GM19043 (cell line): ENCODE results near the gene RASGRF1.

Experiments
- ATAC-seq: cut with Tn5 transposase; IDR thresholded peaks from one replicate; pipeline ENCODE4 v1.9.1; 2021; ENCODE audit warnings: low read depth; ENCODE audit not compliant: unreplicated experiment

The RASGRF1 gene

DNA sequence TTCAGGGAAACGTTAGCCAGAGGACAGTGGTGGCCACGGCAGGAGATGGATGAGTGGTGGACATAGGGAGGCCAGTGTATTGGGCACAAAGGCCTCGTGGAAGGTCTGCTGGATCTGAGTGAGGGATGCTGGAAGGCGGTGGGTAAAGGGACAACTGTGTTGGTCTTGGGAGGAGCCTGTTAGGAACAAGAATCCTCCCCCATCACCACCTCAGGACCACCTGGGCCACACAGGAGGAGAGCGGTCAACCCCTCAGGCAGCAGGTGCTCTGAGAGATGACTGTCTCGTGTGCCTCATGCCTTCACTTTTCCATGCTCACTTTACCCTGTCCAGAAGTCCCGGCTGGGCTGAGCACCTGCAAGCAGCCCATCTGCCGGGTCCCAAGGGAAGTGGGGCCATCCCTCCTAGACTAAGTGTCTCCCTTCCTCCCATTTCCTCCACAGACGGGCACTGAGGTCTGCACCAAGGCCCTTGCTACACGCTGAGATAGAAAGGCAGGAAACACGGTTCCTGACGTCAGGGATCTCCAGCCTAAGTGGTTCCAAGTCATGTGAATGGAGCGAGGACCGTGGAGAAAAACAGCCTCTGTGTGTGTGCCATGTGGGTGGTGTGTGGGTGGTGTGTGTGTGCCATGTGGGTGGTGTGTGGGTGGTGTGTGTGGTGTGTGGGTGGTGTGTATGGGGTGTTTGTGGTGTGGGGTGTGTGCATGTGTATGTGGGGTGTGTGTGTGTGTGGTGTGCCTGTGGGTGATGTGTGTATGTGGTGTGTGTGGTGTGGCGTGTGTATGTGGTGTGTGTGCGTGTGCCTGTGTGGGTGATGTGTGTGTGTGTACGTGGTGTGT lies 97.9 kb downstream of the RASGRF1 start:
- ATAC-seq = no peak

GRCh38 chr15:78991879-78992278 lies 98.7 kb downstream of the RASGRF1 start:
- ATAC-seq = no peak

DNA sequence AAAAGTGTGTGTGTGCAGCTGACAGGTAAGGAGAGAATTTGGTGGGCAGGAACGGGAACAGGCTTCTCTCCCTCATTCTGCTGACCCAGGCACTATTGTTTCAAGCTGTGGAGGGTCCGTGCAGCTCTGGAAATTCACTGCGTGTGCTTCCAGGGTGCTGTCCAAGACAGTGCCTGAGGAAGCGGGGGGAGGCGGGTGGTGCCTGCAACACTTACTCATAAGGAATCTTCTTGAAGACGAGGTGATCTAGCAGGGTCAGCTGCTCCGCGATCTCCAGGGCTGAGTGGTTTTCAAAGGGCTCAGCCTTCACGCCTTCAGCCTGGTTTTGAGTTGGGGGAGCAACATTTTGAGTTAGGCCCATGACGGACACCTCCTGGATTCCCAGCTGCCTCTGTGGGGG lies 99.1 kb downstream of the RASGRF1 start:
- no peak for ATAC-seq

DNA sequence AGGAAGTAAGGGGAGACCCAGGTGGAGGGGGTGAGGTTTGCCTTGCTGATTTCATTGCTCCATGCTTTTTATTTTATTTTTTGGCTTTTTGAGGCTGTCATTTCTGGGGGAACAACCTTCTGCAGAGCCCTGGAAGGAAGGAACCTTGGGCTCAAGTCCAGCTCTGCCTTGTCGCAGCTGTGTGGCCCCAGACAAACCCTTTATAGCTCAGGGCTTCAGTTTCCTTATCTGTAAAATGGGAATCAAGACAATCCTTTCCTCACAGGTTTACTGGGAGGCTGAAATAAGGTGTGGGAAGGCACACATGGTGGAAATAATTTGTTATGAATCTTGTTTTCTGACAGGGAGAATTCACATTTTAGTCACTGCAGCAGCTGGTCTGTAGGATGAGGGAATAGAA lies 100.3 kb downstream of the RASGRF1 start:
- ATAC-seq = no peak

- ATAC-seq = no peak
Measured at GRCh38 chr15:78989701-78990240, 100.8 kb downstream of the RASGRF1 start.

DNA sequence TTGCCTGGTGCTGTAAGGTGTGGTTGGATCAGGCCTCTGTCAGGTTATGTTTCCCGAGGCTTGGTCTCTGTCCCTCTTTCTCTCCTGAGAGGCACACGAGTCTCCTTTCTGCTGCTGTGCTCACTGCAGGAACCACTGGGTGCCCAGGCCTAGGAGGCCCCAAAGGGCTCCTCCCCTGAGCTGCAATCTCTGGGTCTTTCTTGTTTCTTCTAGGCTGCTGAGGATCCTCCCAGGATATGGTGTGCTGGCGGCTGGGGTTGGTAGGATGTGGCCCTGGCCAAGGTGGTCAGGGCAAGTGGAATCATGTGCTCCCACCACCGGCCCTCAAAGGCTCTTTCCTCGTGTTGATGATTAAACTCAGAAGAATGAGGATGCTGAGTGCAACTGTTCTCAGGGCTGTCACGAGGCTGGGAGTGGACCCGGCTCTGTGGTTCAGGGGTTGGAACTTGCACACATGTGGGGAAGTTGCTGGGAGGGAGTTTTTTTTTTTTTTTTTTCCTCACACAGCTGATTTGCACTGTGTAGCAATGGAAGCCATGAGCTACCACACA lies 102.1 kb downstream of the RASGRF1 start:
- peak; percentile 63 for ATAC-seq

GRCh38 chr15:78987556-78988360 lies 102.8 kb downstream of the RASGRF1 start:
- ATAC-seq = no peak

- ATAC-seq = no peak
Measured at GRCh38 chr15:78985859-78986475, 104.6 kb downstream of the RASGRF1 start.

- ATAC-seq = no peak
Measured at GRCh38 chr15:78984041-78984440, 106.5 kb downstream of the RASGRF1 start.

GRCh38 chr15:78983146-78983918 lies 107.2 kb downstream of the RASGRF1 start:
- no peak for ATAC-seq

DNA sequence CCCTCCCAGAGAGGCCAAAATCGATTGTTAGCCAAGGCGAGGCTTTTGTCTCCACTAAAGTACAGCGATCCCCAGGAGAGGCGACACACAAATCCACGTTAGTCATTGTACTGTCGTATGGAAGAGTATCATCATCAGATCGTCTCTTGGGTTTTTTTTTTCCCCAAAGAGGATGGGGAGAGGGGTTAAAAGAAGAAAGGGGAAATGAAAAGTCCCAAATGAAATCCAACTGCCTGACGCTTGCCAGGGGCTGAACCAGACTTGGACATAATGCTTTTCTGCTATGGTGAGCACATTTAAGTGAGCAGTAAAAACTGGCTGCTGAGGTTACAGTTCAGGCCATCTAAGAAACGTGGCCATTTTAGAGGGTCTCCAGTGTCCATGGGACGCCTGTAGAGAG lies 107.8 kb downstream of the RASGRF1 start:
- ATAC-seq = no peak

DNA sequence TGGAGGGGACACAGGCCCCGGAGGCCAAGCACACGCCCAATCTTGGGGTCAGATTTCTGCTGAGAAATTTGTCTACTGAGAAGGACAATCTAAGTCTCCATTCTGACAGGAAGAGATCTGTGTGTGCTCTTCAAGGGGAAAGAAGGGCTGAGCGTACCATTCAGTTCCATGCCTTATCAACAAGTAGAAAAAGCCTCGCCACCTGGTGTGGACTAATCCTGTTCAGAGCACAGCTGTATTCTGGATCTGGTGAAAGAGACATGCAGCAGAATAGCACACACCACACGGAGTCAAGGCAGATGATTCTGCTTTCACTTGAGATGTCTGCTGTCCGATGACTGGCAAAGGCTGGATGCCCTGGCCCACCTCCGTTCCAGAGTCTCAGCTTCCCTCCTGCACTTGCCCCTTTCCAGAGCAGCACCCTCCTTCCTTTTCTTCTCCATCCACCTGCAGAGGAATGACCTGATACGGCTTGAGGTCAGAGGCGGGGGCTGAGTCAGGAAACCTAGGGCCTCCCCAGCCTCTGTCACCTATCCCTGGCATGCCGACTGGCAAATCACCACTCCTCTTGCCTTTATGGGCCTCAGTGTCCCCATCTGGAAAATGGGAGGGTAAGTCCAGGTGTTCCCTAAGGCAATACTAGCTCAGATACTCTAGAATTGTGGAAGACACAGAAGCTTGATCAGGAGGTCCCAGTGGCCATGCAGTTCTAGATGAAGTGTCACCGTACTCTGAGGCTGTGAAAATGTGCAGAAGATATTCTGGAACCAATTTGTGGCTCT lies 108.9 kb downstream of the RASGRF1 start:
- no peak for ATAC-seq

GRCh38 chr15:78979456-78980320 lies 110.9 kb downstream of the RASGRF1 start:
- no peak for ATAC-seq

DNA sequence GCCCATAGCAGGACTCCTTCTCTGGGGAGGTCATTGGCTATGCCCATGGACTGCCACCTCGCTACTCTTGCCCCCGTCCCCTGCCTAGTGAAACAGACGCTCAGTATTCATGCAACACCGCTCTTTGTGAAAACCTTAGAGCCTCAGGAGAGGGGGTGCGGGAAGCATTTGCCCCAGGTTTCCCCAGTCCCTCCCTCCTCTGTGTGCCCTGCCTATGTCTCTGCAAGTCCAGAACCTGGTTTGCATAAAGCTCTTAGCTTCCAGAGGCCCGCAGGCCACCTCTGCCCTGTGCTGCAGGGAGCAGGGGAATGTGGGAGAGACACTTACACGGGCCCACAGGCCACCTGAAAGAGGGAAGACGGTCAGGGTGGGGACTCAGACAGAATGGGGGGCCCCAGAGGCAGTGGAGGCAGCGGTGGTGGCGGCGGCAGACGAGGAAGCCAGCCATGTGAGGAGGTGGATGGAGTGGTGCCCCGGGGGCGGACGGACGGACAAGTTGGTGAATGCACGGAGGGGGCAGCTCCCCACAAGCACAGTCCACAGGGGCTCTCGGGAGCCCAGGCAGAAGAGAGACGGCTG lies 111.9 kb downstream of the RASGRF1 start:
- no peak for ATAC-seq

DNA sequence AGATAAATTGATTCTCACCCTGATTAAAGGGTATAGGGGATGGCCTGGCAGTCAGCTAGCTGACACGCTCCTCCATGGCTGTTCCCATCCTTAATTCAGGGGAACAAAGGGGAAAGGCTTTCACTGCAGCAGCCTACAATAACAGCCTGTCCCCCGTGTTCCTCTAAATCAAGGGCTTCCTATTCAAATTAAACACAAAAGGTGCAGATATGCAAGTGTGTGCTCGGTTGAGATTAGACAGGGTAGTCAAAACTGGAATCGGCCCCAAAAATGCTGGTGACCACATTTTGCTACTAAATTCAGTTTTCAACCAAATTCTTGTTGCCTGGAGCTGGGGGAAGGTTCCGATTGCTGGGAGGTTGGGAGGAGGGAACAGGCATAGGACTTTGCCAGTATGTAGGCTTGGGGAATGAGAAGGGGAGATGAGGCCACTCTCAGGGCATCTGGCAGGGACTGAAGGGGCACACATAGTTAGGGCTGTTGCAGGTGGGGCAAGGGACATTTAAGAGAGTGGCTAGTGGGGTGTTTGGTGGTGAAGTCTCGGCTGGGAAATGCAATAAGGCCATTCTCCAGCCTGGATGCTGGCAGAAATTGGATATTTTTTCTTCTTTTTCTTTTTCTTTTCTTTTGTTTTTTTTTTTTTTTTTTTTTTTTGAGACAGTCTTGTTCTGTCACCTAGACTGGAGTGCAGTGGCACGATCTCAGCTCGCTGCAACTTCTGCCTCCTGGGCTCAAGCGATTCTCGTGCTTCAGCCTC lies 112.8 kb downstream of the RASGRF1 start:
- no peak for ATAC-seq

DNA sequence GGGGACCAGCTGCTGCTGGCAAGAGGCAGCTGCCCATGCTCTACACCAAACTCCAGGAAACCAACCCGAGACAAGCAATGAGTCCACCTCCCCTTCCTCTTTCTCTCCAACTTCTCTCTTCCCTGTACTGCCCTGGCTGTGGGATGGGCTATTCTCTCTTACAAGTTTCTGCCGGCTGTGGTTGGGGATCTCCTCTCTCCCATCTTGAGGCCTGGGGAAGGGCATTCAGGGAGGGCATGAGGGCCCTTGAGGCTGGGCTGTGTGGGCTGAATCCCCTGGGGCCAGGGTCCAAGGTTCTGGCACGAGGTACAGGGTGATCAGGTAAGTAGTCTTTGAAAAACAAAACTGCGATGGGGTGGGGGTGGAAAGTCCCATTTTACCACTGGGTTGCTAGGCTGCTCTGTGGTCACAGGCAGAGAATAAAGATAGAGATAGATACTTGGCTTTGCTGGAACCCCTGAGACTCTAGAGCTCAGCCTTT lies 113.4 kb downstream of the RASGRF1 start:
- ATAC-seq = no peak

DNA sequence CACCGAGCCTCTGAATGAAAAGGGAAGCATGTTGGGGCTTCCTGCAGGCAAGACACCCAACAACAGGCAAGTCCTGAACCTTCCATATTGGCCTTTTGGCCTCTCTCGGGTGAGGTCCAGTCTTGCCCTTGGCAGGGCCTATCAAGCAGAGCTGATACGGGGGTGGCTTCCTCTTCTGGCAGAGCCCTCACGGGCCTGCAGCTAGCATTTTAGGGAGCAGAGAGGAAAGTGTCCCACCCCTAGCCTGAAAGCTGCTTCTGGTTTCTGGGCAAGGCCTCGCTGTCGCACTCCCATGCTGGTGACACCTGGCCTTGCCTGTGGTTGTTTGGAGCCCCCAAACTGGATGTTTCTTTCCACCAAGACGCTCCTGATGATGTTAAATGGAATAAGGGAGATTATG lies 113.9 kb downstream of the RASGRF1 start:
- ATAC-seq = no peak
